Loucy (cell line): ENCODE results near the gene FAM13A.

Source experiments
- H2AFZ ChIP-seq: fragments of 200-600 bp; sonication (generic); 2 replicates; pipeline ENCODE4 v1.6.0; 2016; ENCODE audit warnings: antibody characterized with exemption, mild to moderate bottlenecking, low read length, moderate library complexity
- H3F3A ChIP-seq: fragments of 200-600 bp; 2 replicates; pipeline ENCODE4 v1.6.0; 2016; ENCODE audit warnings: antibody characterized with exemption, low read depth, mild to moderate bottlenecking
- H3K27me3 ChIP-seq: fragments of 200-600 bp; sonication (generic); 2 replicates; pipeline ENCODE4 v1.6.1; 2014; ENCODE audit warnings: low read length, mild to moderate bottlenecking; ENCODE audit not compliant: insufficient read depth, poor library complexity, severe bottlenecking
- H3K36me3 ChIP-seq: fragments of 200-600 bp; sonication (generic); 2 replicates; pipeline ENCODE4 v1.6.1; 2016; ENCODE audit warnings: low read length; ENCODE audit not compliant: insufficient read depth
- H3K4me1 ChIP-seq: fragments of 200-600 bp; sonication (generic); 2 replicates; pipeline ENCODE4 v1.5.1; 2014; ENCODE audit warnings: low read length, mild to moderate bottlenecking; ENCODE audit not compliant: insufficient read depth, poor library complexity, severe bottlenecking
- H3K4me2 ChIP-seq: fragments of 200-600 bp; sonication (generic); 2 replicates; pipeline ENCODE4 v1.6.0; 2014; ENCODE audit warnings: antibody characterized with exemption, low read length, low read depth, mild to moderate bottlenecking; ENCODE audit not compliant: poor library complexity, severe bottlenecking
- H3K4me3 ChIP-seq: fragments of 200-600 bp; sonication (generic); 2 replicates; pipeline ENCODE4 v1.5.1; 2014; ENCODE audit warnings: low read length, mild to moderate bottlenecking, mixed read lengths; ENCODE audit not compliant: poor library complexity, severe bottlenecking
- H3K79me2 ChIP-seq: fragments of 200-600 bp; sonication (generic); 2 replicates; pipeline ENCODE4 v1.6.1; 2014; ENCODE audit warnings: low read length; ENCODE audit not compliant: insufficient read depth
- H3K9ac ChIP-seq: fragments of 200-600 bp; sonication (generic); 2 replicates; pipeline ENCODE4 v1.6.0; 2014; ENCODE audit warnings: mild to moderate bottlenecking, low read depth, low read length, moderate library complexity; ENCODE audit not compliant: poor library complexity, severe bottlenecking
- H3K9me2 ChIP-seq: fragments of 200-600 bp; sonication (generic); replicated peaks from 2 replicates; pipeline ENCODE4 v1.6.1; 2016; ENCODE audit warnings: low read depth, low read length, mixed read lengths
- H3K9me3 ChIP-seq: fragments of 200-600 bp; sonication (generic); 2 replicates; pipeline ENCODE4 v1.6.1; 2014; ENCODE audit warnings: mild to moderate bottlenecking, antibody characterized with exemption, low read length, low read depth; ENCODE audit not compliant: insufficient read depth
- H4K20me1 ChIP-seq: fragments of 200-600 bp; sonication (generic); 2 replicates; pipeline ENCODE4 v1.6.0; 2014; ENCODE audit warnings: antibody characterized with exemption, low read length, mild to moderate bottlenecking; ENCODE audit not compliant: insufficient read depth, poor library complexity, severe bottlenecking
- EZH2phosphoT487 ChIP-seq: fragments of 200-600 bp; IDR thresholded peaks from 2 replicates; pipeline ENCODE4 v1.6.1; 2018; ENCODE audit warnings: antibody characterized with exemption, mild to moderate bottlenecking, moderate library complexity, borderline replicate concordance
- TF ChIP-seq, protein P1 (sequence below): fragments of 200-600 bp; sonication (generic); conservative IDR thresholded peaks from 2 replicates; pipeline ENCODE4 v1.5.1; 2014; ENCODE audit warnings: mild to moderate bottlenecking, antibody characterized with exemption, low read length

FAM13A gene

DNA sequence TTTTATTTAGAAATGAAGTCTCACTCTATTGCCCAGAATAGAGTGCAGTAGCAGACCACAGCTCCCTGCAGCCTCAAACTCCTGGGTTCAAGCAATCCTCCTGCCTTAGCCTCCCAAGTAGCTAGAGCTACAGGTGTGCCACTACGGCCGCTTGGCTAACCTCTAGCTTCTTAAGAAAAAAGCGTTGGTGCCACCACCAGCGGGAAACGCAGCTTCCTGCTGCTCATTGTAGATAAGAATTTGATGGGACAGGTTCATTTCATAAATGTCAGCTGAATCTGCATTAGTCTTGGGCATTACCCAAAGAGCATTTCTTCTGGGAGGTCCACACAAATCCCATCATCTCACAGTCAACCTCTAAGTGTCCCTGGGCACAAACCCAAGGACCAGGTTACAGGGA is 326.2 kb downstream of the FAM13A start:
- H2AFZ ChIP-seq = no peak overlapping the region
- H3K9ac ChIP-seq = no peak overlapping the region
- H3K4me2 ChIP-seq = no peak overlapping the region

DNA sequence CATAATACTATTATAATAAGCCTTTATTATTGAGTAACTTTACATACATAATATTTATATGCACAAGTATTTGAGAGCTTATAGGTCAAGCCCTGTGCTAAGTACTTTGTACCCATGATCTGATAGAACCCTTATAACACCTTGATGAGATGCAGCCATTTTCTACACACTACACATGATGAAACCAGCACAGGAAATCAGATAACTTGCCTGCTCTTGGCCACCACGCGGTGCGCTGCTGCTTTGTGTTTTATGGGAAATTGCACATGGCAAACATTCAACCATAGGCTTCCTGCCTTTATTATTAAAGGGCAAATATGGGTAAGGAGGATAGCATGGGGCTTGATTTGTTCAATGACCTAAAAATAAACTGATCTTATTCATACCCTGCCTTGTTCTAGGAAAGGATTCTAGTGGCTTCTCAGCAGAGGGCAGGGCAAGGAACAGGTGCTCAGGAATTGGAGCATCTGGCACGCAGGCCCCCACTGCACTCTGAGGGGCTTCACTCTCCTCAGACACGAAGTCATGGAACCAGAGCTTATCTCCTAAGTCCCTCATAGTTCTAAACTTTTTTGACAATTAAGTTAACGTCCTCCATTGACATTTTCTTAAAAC is 327.7 kb downstream of the FAM13A start:
- Histone ChIP-seq H3K4me1 (peaks cover 20% of the 10 kb centered on the region), H3K4me2 (peak overlapping the region; percentile 23), H3K9ac (no peak overlapping the region), H3K4me3 (no peak overlapping the region), H3K27me3 (no peaks in the 10 kb centered on the region), H3F3A (no peaks in the 10 kb centered on the region), H4K20me1 (no peaks in the 10 kb centered on the region), H3K36me3 (peaks cover 37% of the 10 kb centered on the region; the same call in 1 of the 2 replicates), H3K9me2 (no peaks in the 10 kb centered on the region), H3K9me3 (no peaks in the 10 kb centered on the region), H2AFZ (peak overlapping the region; percentile 9; the same call in 1 of the 2 replicates), H3K79me2 (no peaks in the 10 kb centered on the region)
- TF ChIP-seq, protein P1, sequence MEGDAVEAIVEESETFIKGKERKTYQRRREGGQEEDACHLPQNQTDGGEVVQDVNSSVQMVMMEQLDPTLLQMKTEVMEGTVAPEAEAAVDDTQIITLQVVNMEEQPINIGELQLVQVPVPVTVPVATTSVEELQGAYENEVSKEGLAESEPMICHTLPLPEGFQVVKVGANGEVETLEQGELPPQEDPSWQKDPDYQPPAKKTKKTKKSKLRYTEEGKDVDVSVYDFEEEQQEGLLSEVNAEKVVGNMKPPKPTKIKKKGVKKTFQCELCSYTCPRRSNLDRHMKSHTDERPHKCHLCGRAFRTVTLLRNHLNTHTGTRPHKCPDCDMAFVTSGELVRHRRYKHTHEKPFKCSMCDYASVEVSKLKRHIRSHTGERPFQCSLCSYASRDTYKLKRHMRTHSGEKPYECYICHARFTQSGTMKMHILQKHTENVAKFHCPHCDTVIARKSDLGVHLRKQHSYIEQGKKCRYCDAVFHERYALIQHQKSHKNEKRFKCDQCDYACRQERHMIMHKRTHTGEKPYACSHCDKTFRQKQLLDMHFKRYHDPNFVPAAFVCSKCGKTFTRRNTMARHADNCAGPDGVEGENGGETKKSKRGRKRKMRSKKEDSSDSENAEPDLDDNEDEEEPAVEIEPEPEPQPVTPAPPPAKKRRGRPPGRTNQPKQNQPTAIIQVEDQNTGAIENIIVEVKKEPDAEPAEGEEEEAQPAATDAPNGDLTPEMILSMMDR = 0 out of 2 replicates have a peak, but pooled peaks have one; percentile 21
- no peak for TF ChIP-seq EZH2phosphoT487

More for the DNA sequence above, 326.2 kb downstream of the FAM13A start:
- no peaks in the 10 kb centered on the region for H3F3A ChIP-seq
- H3K27me3 ChIP-seq = no peaks in the 10 kb centered on the region
- H3K36me3 ChIP-seq = peaks cover 34% of the 10 kb centered on the region; the same call in 1 of the 2 replicates
- H3K9me2 ChIP-seq = no peaks in the 10 kb centered on the region
- H3K9me3 ChIP-seq = no peaks in the 10 kb centered on the region
- no peaks in the 10 kb centered on the region for H4K20me1 ChIP-seq
- H3K4me1 ChIP-seq = peaks cover 20% of the 10 kb centered on the region
- no peak overlapping the region for H3K4me3 ChIP-seq
- TF ChIP-seq, protein P1 = no peak
- TF ChIP-seq EZH2phosphoT487 = no peak
- H3K79me2 ChIP-seq = no peaks in the 10 kb centered on the region

DNA sequence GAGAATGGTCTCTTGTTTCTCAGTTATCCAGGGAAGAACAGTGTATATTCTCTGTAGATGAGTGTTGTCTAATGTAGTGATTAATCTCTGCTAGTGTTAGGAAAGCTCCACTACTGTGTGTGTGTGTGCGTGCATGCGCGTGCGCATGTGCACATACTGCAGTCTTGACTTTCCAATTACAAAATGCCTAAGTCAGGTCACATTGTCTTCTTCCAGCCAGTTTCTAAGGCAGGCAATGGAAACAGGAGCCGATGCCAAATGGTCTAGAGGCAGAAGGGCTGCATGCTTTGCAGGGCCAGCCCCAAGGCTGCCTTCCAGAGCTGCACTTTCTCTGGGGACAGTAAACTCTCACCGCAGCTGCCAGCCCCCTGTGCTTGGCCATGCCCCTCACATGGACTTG is 328.8 kb downstream of the FAM13A start:
- H4K20me1 ChIP-seq = no peaks in the 10 kb centered on the region
- H3K4me2 ChIP-seq = no peak overlapping the region

More for the DNA sequence above, 328.8 kb downstream of the FAM13A start:
- no peak overlapping the region for H2AFZ ChIP-seq
- no peaks in the 10 kb centered on the region for H3F3A ChIP-seq
- no peaks in the 10 kb centered on the region for H3K9me2 ChIP-seq
- no peak overlapping the region for H3K4me3 ChIP-seq
- no peaks in the 10 kb centered on the region for H3K79me2 ChIP-seq
- H3K9me3 ChIP-seq = no peaks in the 10 kb centered on the region
- no peaks in the 10 kb centered on the region for H3K27me3 ChIP-seq
- peaks cover 41% of the 10 kb centered on the region; the same call in 1 of the 2 replicates for H3K36me3 ChIP-seq
- no peak overlapping the region for H3K9ac ChIP-seq
- TF ChIP-seq, protein P1 = no peak
- TF ChIP-seq EZH2phosphoT487 = no peak
- H3K4me1 ChIP-seq = peaks cover 20% of the 10 kb centered on the region
